ENCODE data around the gene G6PC3. TPM values are rescaled to one million over a fixed set of nuclear protein-coding genes. Genes with fewer than 3 reads are reported as not detected.
"Not testable (repeated sequence)": the region's sequence is repeated elsewhere in the genome, so short reads cannot be mapped to it uniquely, and the experiment has no call there.

Gene G6PC3
- total and polyA plus RNA-seq, 10 of the 15 experiments (the other 5 are each of a cell fraction or from before 2014, with no cell fraction given): 13.0 to 93.7 (median 43.0) TPM

DNA sequence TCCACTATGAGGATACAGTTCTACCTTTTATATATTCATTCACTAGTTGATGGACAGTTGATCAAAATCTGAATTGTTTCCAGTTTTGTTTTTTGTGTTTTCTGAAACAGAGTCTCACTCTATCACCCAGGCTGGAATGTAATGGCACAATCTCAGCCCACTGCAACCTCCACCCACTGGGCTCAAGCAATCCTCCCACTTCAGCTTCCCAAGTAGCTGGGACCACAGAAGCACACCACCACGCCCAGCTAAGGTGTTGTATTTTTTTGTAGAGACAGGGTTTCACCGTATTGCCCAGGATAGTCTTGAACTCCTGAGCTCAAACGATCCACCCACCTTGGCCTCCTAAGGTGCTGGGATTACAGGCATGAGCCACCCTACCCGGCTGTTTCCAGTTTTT lies 25.0 kb upstream of the G6PC3 start:
- DNase-seq (ENCODE audit: low read depth, low spot score) (no peak), FAIRE-seq (no peak), ATAC-seq (no peak)
- no peak overlapping the region for H3K4me2 ChIP-seq (ENCODE audit: control insufficient read depth, insufficient read depth)
- H3K9ac ChIP-seq (ENCODE audit: control insufficient read depth, insufficient read depth, low read length): no peak overlapping the region
- intact Hi-C loops (cut with micrococcal nuclease; ENCODE audit: unreplicated experiment) (no loop called here), in situ Hi-C loops (cut with MboI) (no loop called here)
- no peaks in the 10 kb centered on the region for H4K20me1 ChIP-seq (ENCODE audit: control insufficient read depth, insufficient read depth)
- H3K4me1 ChIP-seq (ENCODE audit: control insufficient read depth, insufficient read depth, low read length): no peaks in the 10 kb centered on the region
- SMC1A ChIA-PET (ENCODE audit: uncharacterized antibody, unreplicated experiment): no interaction called here
- no peaks in the 10 kb centered on the region for H3K27me3 ChIP-seq (replicated peaks in 1 of 2; ENCODE audit: control insufficient read depth in 2 of 2, insufficient read depth in 2 of 2, low read length in 1 of 2)
- H3K9me3 ChIP-seq (replicated peaks; ENCODE audit: control insufficient read depth, insufficient read depth, low read length): no peaks in the 10 kb centered on the region; the same call in 1 of the 3 replicates
- POLR2A ChIA-PET: no interaction called here
- peaks cover 22% of the 10 kb centered on the region for H3K79me2 ChIP-seq (ENCODE audit: control insufficient read depth, insufficient read depth, low read length)
- 100% methylated on average over 4 of the region's 4 CpGs for WGBS (ENCODE audit: insufficient coverage, insufficient replicate concordance, low lambda C conversion rate, missing lambda C conversion rate)
- H3K27ac ChIP-seq (ENCODE audit: control insufficient read depth, insufficient read depth): no peak overlapping the region
- H3K36me3 ChIP-seq (ENCODE audit: control insufficient read depth in 2 of 2, insufficient read depth in 2 of 2, low read length in 1 of 2): peaks cover 6 to 24% of the 10 kb centered on the region in 2 experiments
- no peak overlapping the region for H2AFZ ChIP-seq (ENCODE audit: control insufficient read depth, low read depth, low read length)
- BruUV-seq (replicated peaks): no TSS peak
- RAD21 ChIA-PET (ENCODE audit: unreplicated experiment): no interaction called here
- no peak for TF ChIP-seq MYB (IDR thresholded peaks at IDR 0.05; ENCODE audit: borderline replicate concordance, low read depth, low read length)
- TF ChIP-seq KAT2A (conservative IDR thresholded peaks at IDR 0.05; ENCODE audit: control insufficient read depth, low read depth, low read length): no peak
- TF ChIP-seq POLR2AphosphoS5 (IDR thresholded peaks at IDR 0.05; ENCODE audit: low read length): no peak
- TF ChIP-seq MLLT1 (IDR thresholded peaks at IDR 0.05): no peak
- TF ChIP-seq, protein P1, sequence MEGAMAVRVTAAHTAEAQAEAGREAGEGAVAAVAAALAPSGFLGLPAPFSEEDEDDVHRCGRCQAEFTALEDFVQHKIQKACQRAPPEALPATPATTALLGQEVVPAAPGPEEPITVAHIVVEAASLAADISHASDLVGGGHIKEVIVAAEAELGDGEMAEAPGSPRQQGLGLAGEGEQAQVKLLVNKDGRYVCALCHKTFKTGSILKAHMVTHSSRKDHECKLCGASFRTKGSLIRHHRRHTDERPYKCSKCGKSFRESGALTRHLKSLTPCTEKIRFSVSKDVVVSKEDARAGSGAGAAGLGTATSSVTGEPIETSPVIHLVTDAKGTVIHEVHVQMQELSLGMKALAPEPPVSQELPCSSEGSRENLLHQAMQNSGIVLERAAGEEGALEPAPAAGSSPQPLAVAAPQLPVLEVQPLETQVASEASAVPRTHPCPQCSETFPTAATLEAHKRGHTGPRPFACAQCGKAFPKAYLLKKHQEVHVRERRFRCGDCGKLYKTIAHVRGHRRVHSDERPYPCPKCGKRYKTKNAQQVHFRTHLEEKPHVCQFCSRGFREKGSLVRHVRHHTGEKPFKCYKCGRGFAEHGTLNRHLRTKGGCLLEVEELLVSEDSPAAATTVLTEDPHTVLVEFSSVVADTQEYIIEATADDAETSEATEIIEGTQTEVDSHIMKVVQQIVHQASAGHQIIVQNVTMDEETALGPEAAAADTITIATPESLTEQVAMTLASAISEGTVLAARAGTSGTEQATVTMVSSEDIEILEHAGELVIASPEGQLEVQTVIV (IDR thresholded peaks at IDR 0.05; ENCODE audit: borderline replicate concordance, partially characterized antibody): no peak
- TF ChIP-seq TCF12 (IDR thresholded peaks at IDR 0.05; ENCODE audit: low read depth, low read length): no peak
- CTCF ChIA-PET: no interaction called here
- no peak overlapping the region for H3K4me3 ChIP-seq

GRCh38 chr17:44046893-44047292 lies 23.6 kb upstream of the G6PC3 start:
- H3K9me3 ChIP-seq (replicated peaks; ENCODE audit: control insufficient read depth, insufficient read depth, low read length); intact Hi-C loops (cut with micrococcal nuclease; ENCODE audit: unreplicated experiment); DNase-seq (ENCODE audit: low read depth, low spot score); H3K4me3 ChIP-seq; H3K4me1 ChIP-seq (ENCODE audit: control insufficient read depth, insufficient read depth, low read length); in situ Hi-C loops (cut with MboI); RAD21 ChIA-PET (ENCODE audit: unreplicated experiment); POLR2A ChIA-PET; H3K4me2 ChIP-seq (ENCODE audit: control insufficient read depth, insufficient read depth); H4K20me1 ChIP-seq (ENCODE audit: control insufficient read depth, insufficient read depth); ATAC-seq; FAIRE-seq; H3K27ac ChIP-seq (ENCODE audit: control insufficient read depth, insufficient read depth); CTCF ChIA-PET; H3K9ac ChIP-seq (ENCODE audit: control insufficient read depth, insufficient read depth, low read length); SMC1A ChIA-PET (ENCODE audit: uncharacterized antibody, unreplicated experiment); H2AFZ ChIP-seq (ENCODE audit: control insufficient read depth, low read depth, low read length); BruUV-seq (replicated peaks); H3K27me3 ChIP-seq (replicated peaks in 1 of 2; ENCODE audit: control insufficient read depth in 2 of 2, insufficient read depth in 2 of 2, low read length in 1 of 2): not testable (repeated sequence)
- H3K79me2 ChIP-seq (ENCODE audit: control insufficient read depth, insufficient read depth, low read length): peaks cover 13% of the 10 kb centered on the region
- 97% methylated on average over 7 of the region's 7 CpGs for WGBS (ENCODE audit: insufficient coverage, insufficient replicate concordance, low lambda C conversion rate, missing lambda C conversion rate)
- H3K36me3 ChIP-seq (ENCODE audit: control insufficient read depth in 2 of 2, insufficient read depth in 2 of 2, low read length in 1 of 2): peaks cover 9 to 31% of the 10 kb centered on the region in 2 experiments
